HEK293T (cell line): Measurements from ENCODE around the gene ELMOD1.

ENCODE experiments used
- HDGF ChIP-seq: fragments of 450-650 bp; IDR thresholded peaks from 2 replicates; pipeline ENCODE4 v1.6.1; 2017; ENCODE audit warnings: antibody characterized with exemption, borderline replicate concordance
- LEF1 ChIP-seq: fragments of 450-650 bp; IDR thresholded peaks from 2 replicates; pipeline ENCODE4 v1.6.1; 2017; ENCODE audit warnings: mild to moderate bottlenecking, borderline replicate concordance

- TF ChIP-seq HDGF (no peak), LEF1 (no peak)
Observed at GRCh38 chr11:107565219-107565937, 25.6 kb upstream of the ELMOD1 start, which contains the start of gene ALKBH8.
